ENCODE results near the gene RAD51B. TPM values are rescaled to one million over a fixed set of nuclear protein-coding genes. Genes with fewer than 3 reads are reported as not detected.

The RAD51B gene
- total and polyA plus RNA-seq, 2 of the 13 experiments (the other 11 are each of a cell fraction or from before 2014, with no cell fraction given), result 7.0 to 9.5 TPM

- TF ChIP-seq ZNF512B (CRISPR knock-in tag; IDR thresholded peaks at IDR 0.05; ENCODE audit: borderline replicate concordance) (no peak), ATF1 (CRISPR knock-in tag; IDR thresholded peaks at IDR 0.05) (no peak), SMAD3 (CRISPR knock-in tag; IDR thresholded peaks at IDR 0.05) (peak; percentile 74; the same call in 1 of the 2 replicates), HDAC1 (CRISPR knock-in tag; IDR thresholded peaks at IDR 0.05) (peak; percentile 73), BORCS8-MEF2B (CRISPR knock-in tag; IDR thresholded peaks at IDR 0.05) (0 out of 2 replicates have a peak, but pooled peaks have one; percentile 23), PAWR (CRISPR knock-in tag; IDR thresholded peaks at IDR 0.05; ENCODE audit: borderline replicate concordance) (no peak), THAP7 (CRISPR knock-in tag; IDR thresholded peaks at IDR 0.05) (no peak), FOXA3 (CRISPR knock-in tag; IDR thresholded peaks at IDR 0.05) (peak; percentile 98), ZNF317 (CRISPR knock-in tag; IDR thresholded peaks at IDR 0.05) (peak; percentile 56; the same call in 1 of the 2 replicates), PREB (CRISPR knock-in tag; IDR thresholded peaks at IDR 0.05) (no peak), HMG20A (CRISPR knock-in tag; IDR thresholded peaks at IDR 0.05; ENCODE audit: borderline replicate concordance) (peak; percentile 94), MXD4 (CRISPR knock-in tag; IDR thresholded peaks at IDR 0.05) (peak; percentile 64; the same call in 1 of the 2 replicates), ZBTB7B (CRISPR knock-in tag; IDR thresholded peaks at IDR 0.05) (0 out of 2 replicates have a peak, but pooled peaks have one; percentile 26), POLR2A (IDR thresholded peaks at IDR 0.05; ENCODE audit: insufficient read depth in 1 of 2, low read depth in 2 of 2, low read length in 2 of 2) (no peak), TRIM22 (IDR thresholded peaks at IDR 0.05) (no peak), E2F5 (CRISPR knock-in tag; conservative IDR thresholded peaks at IDR 0.05) (no peak), KDM2A (CRISPR knock-in tag; IDR thresholded peaks at IDR 0.05; ENCODE audit: borderline replicate concordance, low read depth) (peak; percentile 75; the same call in 1 of the 2 replicates)
- TF ChIP-seq, protein P1, sequence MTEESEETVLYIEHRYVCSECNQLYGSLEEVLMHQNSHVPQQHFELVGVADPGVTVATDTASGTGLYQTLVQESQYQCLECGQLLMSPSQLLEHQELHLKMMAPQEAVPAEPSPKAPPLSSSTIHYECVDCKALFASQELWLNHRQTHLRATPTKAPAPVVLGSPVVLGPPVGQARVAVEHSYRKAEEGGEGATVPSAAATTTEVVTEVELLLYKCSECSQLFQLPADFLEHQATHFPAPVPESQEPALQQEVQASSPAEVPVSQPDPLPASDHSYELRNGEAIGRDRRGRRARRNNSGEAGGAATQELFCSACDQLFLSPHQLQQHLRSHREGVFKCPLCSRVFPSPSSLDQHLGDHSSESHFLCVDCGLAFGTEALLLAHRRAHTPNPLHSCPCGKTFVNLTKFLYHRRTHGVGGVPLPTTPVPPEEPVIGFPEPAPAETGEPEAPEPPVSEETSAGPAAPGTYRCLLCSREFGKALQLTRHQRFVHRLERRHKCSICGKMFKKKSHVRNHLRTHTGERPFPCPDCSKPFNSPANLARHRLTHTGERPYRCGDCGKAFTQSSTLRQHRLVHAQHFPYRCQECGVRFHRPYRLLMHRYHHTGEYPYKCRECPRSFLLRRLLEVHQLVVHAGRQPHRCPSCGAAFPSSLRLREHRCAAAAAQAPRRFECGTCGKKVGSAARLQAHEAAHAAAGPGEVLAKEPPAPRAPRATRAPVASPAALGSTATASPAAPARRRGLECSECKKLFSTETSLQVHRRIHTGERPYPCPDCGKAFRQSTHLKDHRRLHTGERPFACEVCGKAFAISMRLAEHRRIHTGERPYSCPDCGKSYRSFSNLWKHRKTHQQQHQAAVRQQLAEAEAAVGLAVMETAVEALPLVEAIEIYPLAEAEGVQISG (CRISPR knock-in tag; IDR thresholded peaks at IDR 0.05), result no peak; the same call in 1 of the 2 replicates
- TF ChIP-seq, protein P2, sequence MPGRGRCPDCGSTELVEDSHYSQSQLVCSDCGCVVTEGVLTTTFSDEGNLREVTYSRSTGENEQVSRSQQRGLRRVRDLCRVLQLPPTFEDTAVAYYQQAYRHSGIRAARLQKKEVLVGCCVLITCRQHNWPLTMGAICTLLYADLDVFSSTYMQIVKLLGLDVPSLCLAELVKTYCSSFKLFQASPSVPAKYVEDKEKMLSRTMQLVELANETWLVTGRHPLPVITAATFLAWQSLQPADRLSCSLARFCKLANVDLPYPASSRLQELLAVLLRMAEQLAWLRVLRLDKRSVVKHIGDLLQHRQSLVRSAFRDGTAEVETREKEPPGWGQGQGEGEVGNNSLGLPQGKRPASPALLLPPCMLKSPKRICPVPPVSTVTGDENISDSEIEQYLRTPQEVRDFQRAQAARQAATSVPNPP (CRISPR knock-in tag; IDR thresholded peaks at IDR 0.05), result no peak
Observed at GRCh38 chr14:68577802-68578541, 758.4 kb downstream of the RAD51B start (continued).

Data from HepG2 (cell line).